GM12865 (cell line): ENCODE results near the gene LURAP1L.

Experiments used
- DNase-seq: peaks from one replicate; pipeline ENCODE4 v3.0.0; 2010; ENCODE audit warnings: low read depth
- H3K4me3 ChIP-seq: 2 replicates; pipeline ENCODE4 v1.5.1; 2011; ENCODE audit warnings: mild to moderate bottlenecking, low read depth, low read length, control low read depth
- CTCF ChIP-seq: IDR thresholded peaks from 2 replicates; pipeline ENCODE4 v1.5.1; 2011; ENCODE audit warnings: low read length, control low read depth, low read depth, inconsistent platforms; ENCODE audit not compliant: insufficient read depth; ENCODE audit errors: missing control alignments

LURAP1L gene

GRCh38 chr9:12853051-12853450, 78.2 kb downstream of the LURAP1L start:
- DNase-seq = no peak
- TF ChIP-seq CTCF = no peak

GRCh38 chr9:12854221-12854620, 79.4 kb downstream of the LURAP1L start:
- no peak overlapping the region for H3K4me3 ChIP-seq
- TF ChIP-seq CTCF = no peak
- peak; percentile 0 for DNase-seq

More at GRCh38 chr9:12853051-12853450, 78.2 kb downstream of the LURAP1L start:
- no peak overlapping the region for H3K4me3 ChIP-seq

GRCh38 chr9:12855066-12855465, 80.2 kb downstream of the LURAP1L start:
- H3K4me3 ChIP-seq = no peak overlapping the region
- no peak for DNase-seq
- TF ChIP-seq CTCF = no peak

GRCh38 chr9:12856603-12857002, 81.8 kb downstream of the LURAP1L start:
- TF ChIP-seq CTCF = no peak
- no peak for DNase-seq
- no peak overlapping the region for H3K4me3 ChIP-seq

DNA sequence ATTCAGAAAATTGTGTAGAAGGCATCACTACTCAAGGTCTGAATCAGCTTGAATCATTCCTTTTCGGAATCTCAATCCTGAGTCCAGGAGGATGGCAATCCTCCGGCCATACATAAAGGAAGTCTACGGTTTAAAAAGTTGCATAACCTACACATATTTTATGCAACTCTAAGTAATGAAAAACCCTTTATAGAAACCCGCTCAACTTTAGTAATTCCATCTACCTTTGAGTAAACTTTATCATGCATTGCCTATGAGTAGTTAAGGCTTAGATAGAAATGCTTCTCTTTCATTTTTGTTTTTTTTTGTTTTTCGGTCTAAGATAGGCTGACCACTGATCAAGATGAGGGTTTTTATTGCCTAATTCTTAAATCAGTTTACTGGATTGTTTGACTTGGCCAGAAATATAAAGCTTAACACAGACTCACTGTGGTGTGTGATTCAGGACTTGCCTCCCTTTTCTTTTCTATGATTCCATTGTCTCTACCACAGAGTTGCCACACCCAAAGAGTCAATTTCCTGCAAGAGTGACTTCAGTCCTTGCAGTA, 85.0 kb downstream of the LURAP1L start:
- no peak for TF ChIP-seq CTCF
- H3K4me3 ChIP-seq = no peak overlapping the region
- no peak for DNase-seq

DNA sequence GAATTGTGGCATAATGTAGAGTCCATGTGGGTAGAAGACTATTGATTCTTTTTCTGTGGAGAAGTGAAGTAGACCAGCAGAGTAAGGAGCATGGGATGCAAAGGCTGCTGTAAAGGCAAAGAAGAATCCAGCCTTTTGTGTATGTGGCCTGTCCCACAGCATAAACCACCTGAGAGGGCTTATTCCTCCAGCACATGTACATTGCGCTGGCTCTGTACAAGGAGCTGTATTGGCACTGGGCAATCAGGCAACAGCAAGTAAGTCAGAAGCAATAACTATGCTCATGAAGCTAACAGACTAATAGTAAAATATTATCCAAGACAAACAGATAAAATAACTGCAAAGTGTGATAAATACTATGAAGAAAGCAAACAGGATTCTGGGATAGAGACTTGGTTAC, 86.2 kb downstream of the LURAP1L start:
- no peak overlapping the region for H3K4me3 ChIP-seq
- no peak for DNase-seq
- no peak for TF ChIP-seq CTCF
